IMR-90 (cell line): ENCODE results near the gene MAML3. TPM values are rescaled to one million over a fixed set of nuclear protein-coding genes. Genes with fewer than 3 reads are reported as not detected.

Experiments
- ATAC-seq: fragments of 200-7000 bp; cut with Tn5 transposase; 2 replicates; pipeline ENCODE4 v1.9.1; 2020; ENCODE audit warnings: low read depth, mild to moderate bottlenecking, moderate library complexity
- BruUV-seq: library from RNA; stranded (reverse); fragments of 400-500 nt; replicated peaks from 2 replicates; lab custom pipeline; 2021; lab: Mats Ljungman, UMichigan
- CTCF ChIA-PET: fragments of 300-600 bp; formaldehyde crosslinking; extraction: SDS; loops from one replicate; lab custom pipeline; 2021; ENCODE audit warnings: antibody characterized with exemption; lab: Yijun Ruan, JAX
- POLR2A ChIA-PET: fragments of 300-600 bp; sonication (Branson Sonifier 250); formaldehyde crosslinking; loops from one replicate; lab custom pipeline; 2022; ENCODE audit warnings: antibody characterized with exemption; ENCODE audit not compliant: unreplicated experiment; lab: Charles Lee
- DNase-seq: peaks from one replicate; pipeline ENCODE4 v3.0.0; 2013
- H2AFZ ChIP-seq: replicated peaks from 2 replicates; pipeline ENCODE3; 2013; ENCODE audit warnings: low read length, mild to moderate bottlenecking; ENCODE audit not compliant: poor library complexity
- H2AK5ac ChIP-seq: 2 replicates; pipeline ENCODE4 v1.6.1; 2013; ENCODE audit warnings: low read depth, low read length, inconsistent platforms
- H2AK9ac ChIP-seq: replicated peaks from 2 replicates; pipeline ENCODE3; 2013; ENCODE audit warnings: mild to moderate bottlenecking, low read depth, low read length, moderate library complexity; ENCODE audit not compliant: poor library complexity
- H2BK120ac ChIP-seq: 2 replicates; pipeline ENCODE4 v1.6.1; 2013; ENCODE audit warnings: low read depth, low read length, inconsistent platforms
- H2BK15ac ChIP-seq: 3 replicates; pipeline ENCODE4 v1.6.1; 2013; ENCODE audit warnings: low read depth, low read length, inconsistent platforms
- H2BK20ac ChIP-seq: 2 replicates; pipeline ENCODE4 v1.6.1; 2013; ENCODE audit warnings: low read depth, mild to moderate bottlenecking, inconsistent platforms, low read length, moderate library complexity
- H2BK5ac ChIP-seq: 2 replicates; pipeline ENCODE4 v1.6.1; 2013; ENCODE audit warnings: mild to moderate bottlenecking, low read depth, low read length, inconsistent platforms; ENCODE audit not compliant: poor library complexity, severe bottlenecking
- H3K14ac ChIP-seq: replicated peaks from 2 replicates; pipeline ENCODE4 v1.6.1; 2013; ENCODE audit warnings: low read depth, low read length, inconsistent platforms
- H3K18ac ChIP-seq: 2 replicates; pipeline ENCODE4 v1.6.1; 2013; ENCODE audit warnings: low read depth, low read length, control low read depth
- H3K23ac ChIP-seq: 2 replicates; pipeline ENCODE4 v1.6.1; 2013; ENCODE audit warnings: low read depth, low read length, inconsistent platforms
- H3K27ac ChIP-seq: 2 replicates; pipeline ENCODE4 v1.5.1; 2013; ENCODE audit warnings: mild to moderate bottlenecking, control low read depth, low read length; ENCODE audit not compliant: insufficient read depth
- H3K27me3 ChIP-seq: 2 replicates; pipeline ENCODE4 v1.6.1; 2013; ENCODE audit warnings: low read length; ENCODE audit not compliant: control insufficient read depth, insufficient read depth
- H3K36me3 ChIP-seq: 2 replicates; pipeline ENCODE4 v1.6.1; 2013; ENCODE audit warnings: low read length, mixed read lengths; ENCODE audit not compliant: control insufficient read depth, insufficient read depth
- H3K4ac ChIP-seq: 2 replicates; pipeline ENCODE4 v1.6.1; 2013; ENCODE audit warnings: low read depth, low read length, inconsistent platforms
- H3K4me1 ChIP-seq: 2 replicates; pipeline ENCODE4 v1.6.1; 2013; ENCODE audit warnings: low read length, mixed read lengths; ENCODE audit not compliant: control insufficient read depth, insufficient read depth
- H3K4me2 ChIP-seq: 2 replicates; pipeline ENCODE4 v1.6.1; 2013; ENCODE audit warnings: low read depth, mild to moderate bottlenecking, control low read depth, low read length, moderate library complexity
- H3K4me3 ChIP-seq: 2 replicates; pipeline ENCODE4 v1.5.1; 2013; ENCODE audit warnings: low read depth, mild to moderate bottlenecking, control low read depth, low read length, moderate library complexity; ENCODE audit not compliant: insufficient read depth
- H3K56ac ChIP-seq: 2 replicates; pipeline ENCODE4 v1.6.1; 2013; ENCODE audit warnings: low read length, inconsistent platforms; ENCODE audit not compliant: insufficient read depth; ENCODE audit errors: extremely low read depth
- H3K79me1 ChIP-seq, 2 experiments: 2 replicates each; pipeline ENCODE4 v1.6.1; 2013; ENCODE audit warnings: low read length in 2 of 2, inconsistent platforms in 1 of 2, low read depth in 1 of 2
- H3K9ac ChIP-seq: 2 replicates; pipeline ENCODE4 v1.6.1; 2013; ENCODE audit warnings: low read depth, low read length, control low read depth
- H3K9me1 ChIP-seq: 2 replicates; pipeline ENCODE4 v1.6.1; 2013; ENCODE audit warnings: low read length, inconsistent platforms; ENCODE audit not compliant: insufficient read depth
- H3K9me3 ChIP-seq: 2 replicates; pipeline ENCODE4 v1.6.1; 2013; ENCODE audit warnings: low read length; ENCODE audit not compliant: control insufficient read depth, insufficient read depth
- H4K20me1 ChIP-seq: 2 replicates; pipeline ENCODE4 v1.6.1; 2013; ENCODE audit warnings: low read length, inconsistent platforms; ENCODE audit not compliant: insufficient read depth
- H4K5ac ChIP-seq: 2 replicates; pipeline ENCODE4 v1.6.1; 2013; ENCODE audit warnings: mild to moderate bottlenecking, low read depth, low read length, control low read depth
- H4K8ac ChIP-seq, 2 experiments: 2 replicates each; pipeline ENCODE4 v1.6.1; 2013; ENCODE audit warnings: low read depth in 2 of 2, low read length in 2 of 2, control low read depth in 1 of 2, inconsistent platforms in 1 of 2
- H4K91ac ChIP-seq: 2 replicates; pipeline ENCODE4 v1.6.1; 2013; ENCODE audit warnings: low read depth, low read length, inconsistent platforms; ENCODE audit not compliant: insufficient read depth
- BHLHE40 ChIP-seq: fragments of 150-350 bp; IDR thresholded peaks from 2 replicates; pipeline ENCODE4 v1.6.1; 2016; ENCODE audit warnings: mild to moderate bottlenecking, low read depth, low read length
- CEBPB ChIP-seq: IDR thresholded peaks from 2 replicates; pipeline ENCODE4 v1.6.1; 2012; ENCODE audit warnings: low read depth, low read length, improper control_type of control experiment
- CHD1 ChIP-seq: IDR thresholded peaks from 2 replicates; pipeline ENCODE4 v1.6.1; 2012; ENCODE audit warnings: low read depth, low read length, improper control_type of control experiment
- CTCF ChIP-seq: conservative IDR thresholded peaks from 2 replicates; pipeline ENCODE4 v1.5.1; 2012; ENCODE audit warnings: mild to moderate bottlenecking, low read depth, low read length, improper control_type of control experiment
- FOS ChIP-seq: fragments of 150-350 bp; IDR thresholded peaks from 2 replicates; pipeline ENCODE4 v1.6.1; 2016; ENCODE audit warnings: low read depth, low read length
- MAFK ChIP-seq: IDR thresholded peaks from 2 replicates; pipeline ENCODE4 v1.6.1; 2012; ENCODE audit warnings: low read depth, low read length, improper control_type of control experiment
- MAZ ChIP-seq: IDR thresholded peaks from 2 replicates; pipeline ENCODE4 v1.6.1; 2012; ENCODE audit warnings: low read depth, mild to moderate bottlenecking, low read length, improper control_type of control experiment, moderate library complexity, borderline replicate concordance
- MXI1 ChIP-seq: IDR thresholded peaks from 2 replicates; pipeline ENCODE4 v1.6.1; 2012; ENCODE audit warnings: low read depth, mild to moderate bottlenecking, low read length, moderate library complexity, borderline replicate concordance
- RAD21 ChIP-seq: IDR thresholded peaks from 2 replicates; pipeline ENCODE4 v1.6.1; 2012; ENCODE audit warnings: low read length, improper control_type of control experiment
- RFX5 ChIP-seq: IDR thresholded peaks from 2 replicates; pipeline ENCODE4 v1.8.0; 2012; ENCODE audit warnings: low read depth, mild to moderate bottlenecking, low read length, moderate library complexity
- SMC3 ChIP-seq: fragments of 150-350 bp; IDR thresholded peaks from 2 replicates; pipeline ENCODE4 v1.6.1; 2016; ENCODE audit warnings: low read depth, mild to moderate bottlenecking, antibody characterized with exemption, low read length, moderate library complexity
- USF2 ChIP-seq: fragments of 150-350 bp; IDR thresholded peaks from 2 replicates; pipeline ENCODE4 v1.6.1; 2017; ENCODE audit warnings: mild to moderate bottlenecking, antibody characterized with exemption, low read length, low read depth
- WGBS, 2 experiments: methylation state at CpG; one replicate each; pipeline versions ENCODE4 v1.1.5 to v1.1.7; 2013; ENCODE audit warnings: missing lambda C conversion rate in 2 of 2; ENCODE audit not compliant: insufficient read length in 1 of 2; ENCODE audit errors: extremely low coverage in 2 of 2; 5-methylcytosine and 5-hydroxymethylcytosine counted together
- dilution Hi-C: fragments of 300-500 bp; cut with HindIII; formaldehyde crosslinking; loops from one replicate; pipeline ENCODE4 v1.14.3; 2018; ENCODE audit warnings: low sequenced_read_pairs; ENCODE audit not compliant: unreplicated experiment
- in situ Hi-C: fragments of 300-500 bp; cut with MboI; formaldehyde crosslinking; loops from 3 replicates; pipeline ENCODE4 v1.14.3; 2019; ENCODE audit warnings: low sequenced_read_pairs, inconsistent platforms, mixed read lengths
- intact Hi-C: fragments of 100-400 bp; cut with micrococcal nuclease; formaldehyde crosslinking; loops from 2 replicates; pipeline ENCODE4 v1.10.0; 2022
- polyA plus RNA-seq, 3 experiments: library from polyadenylated mRNA; depleted of rRNA; stranded (reverse); fragments of >200 nt; gene quantifications; 2 replicates each; pipeline ENCODE4 v1.2.3, GENCODE V29; 2012; ENCODE audit warnings: low replicate concordance in 1 of 3
- total RNA-seq: library from RNA; depleted of rRNA; stranded (reverse); fragments of >200 nt; gene quantifications from 2 replicates; pipeline ENCODE4 v1.2.3, GENCODE V29; 2012
- TF ChIP-seq, protein P1 (sequence below): fragments of 150-350 bp; IDR thresholded peaks from 2 replicates; pipeline ENCODE4 v1.6.1; 2016; ENCODE audit warnings: low read depth, mild to moderate bottlenecking, low read length, moderate library complexity, borderline replicate concordance

Gene MAML3
- total and polyA plus RNA-seq, 2 of the 4 experiments (the other 2 are of a cell fraction), result 0.90 to 1.7 TPM

DNA sequence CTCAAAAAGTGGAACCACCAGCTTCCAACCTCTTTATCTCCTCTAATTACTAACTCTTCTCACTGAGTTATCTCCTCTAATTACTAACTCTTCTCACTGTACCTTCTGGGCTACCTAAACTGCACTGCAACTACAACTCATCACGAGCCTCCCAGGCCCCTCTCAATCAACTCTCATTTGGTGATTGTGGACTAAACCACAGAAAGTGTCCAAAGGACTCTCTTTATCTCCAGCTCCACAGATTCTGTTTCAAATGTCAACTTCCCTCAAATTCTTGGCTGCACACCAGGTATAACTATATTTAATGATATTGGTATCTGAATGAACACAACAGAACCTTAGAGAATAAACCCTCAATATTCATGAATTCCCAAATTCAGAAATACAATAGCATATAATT lies 182.9 kb downstream of the MAML3 start:
- no CpG with 5 or more reads among the region's 1 CpG for WGBS, 2 experiments
- TF ChIP-seq CEBPB (no peak), CTCF (no peak), FOS (no peak), MXI1 (no peak), SMC3 (no peak), RAD21 (no peak), RFX5 (no peak), MAFK (no peak), MAZ (no peak), USF2 (no peak), CHD1 (no peak), BHLHE40 (no peak)
- TF ChIP-seq, protein P1, sequence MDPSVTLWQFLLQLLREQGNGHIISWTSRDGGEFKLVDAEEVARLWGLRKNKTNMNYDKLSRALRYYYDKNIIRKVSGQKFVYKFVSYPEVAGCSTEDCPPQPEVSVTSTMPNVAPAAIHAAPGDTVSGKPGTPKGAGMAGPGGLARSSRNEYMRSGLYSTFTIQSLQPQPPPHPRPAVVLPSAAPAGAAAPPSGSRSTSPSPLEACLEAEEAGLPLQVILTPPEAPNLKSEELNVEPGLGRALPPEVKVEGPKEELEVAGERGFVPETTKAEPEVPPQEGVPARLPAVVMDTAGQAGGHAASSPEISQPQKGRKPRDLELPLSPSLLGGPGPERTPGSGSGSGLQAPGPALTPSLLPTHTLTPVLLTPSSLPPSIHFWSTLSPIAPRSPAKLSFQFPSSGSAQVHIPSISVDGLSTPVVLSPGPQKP, result no peak
- CTCF ChIA-PET, result no interaction called here
- no peaks in the 10 kb centered on the region for H3K9me3 ChIP-seq
- no peak overlapping the region for H2AFZ ChIP-seq
- peaks cover 7% of the 10 kb centered on the region; the same call in 1 of the 2 replicates for H3K9me1 ChIP-seq
- no TSS peak for BruUV-seq
- H4K20me1 ChIP-seq, result no peaks in the 10 kb centered on the region
- no peak overlapping the region for H2AK5ac ChIP-seq
- H3K36me3 ChIP-seq, result no peaks in the 10 kb centered on the region
- H3K23ac ChIP-seq, result no peak overlapping the region
- no peak overlapping the region for H2BK5ac ChIP-seq
- no peaks in the 10 kb centered on the region for H3K27me3 ChIP-seq
- H3K4me1 ChIP-seq, result peaks cover 7% of the 10 kb centered on the region
- H3K18ac ChIP-seq, result no peak overlapping the region
- intact Hi-C loops, result no loop called here
- in situ Hi-C loops, result no loop called here
- no peak overlapping the region for H3K14ac ChIP-seq
- dilution Hi-C loops, result no loop called here
- no peak overlapping the region for H4K91ac ChIP-seq
- H3K27ac ChIP-seq, result no peak overlapping the region
- H4K8ac ChIP-seq, result no peak overlapping the region
- no peak overlapping the region for H3K4me2 ChIP-seq
- DNase-seq (no peak), ATAC-seq (no peak)
- H3K56ac ChIP-seq, result no peak overlapping the region
- H2BK15ac ChIP-seq, result peak overlapping the region; percentile 68; the same call in 1 of the 3 replicates
- no peak overlapping the region for H2BK120ac ChIP-seq
- no peak overlapping the region for H3K4me3 ChIP-seq
- H2AK9ac ChIP-seq, result no peak overlapping the region
- H3K79me1 ChIP-seq, result peaks cover 0 to 2% of the 10 kb centered on the region in 2 experiments; a peak in 2 of 4 replicates
- no peak overlapping the region for H2BK20ac ChIP-seq
- H3K4ac ChIP-seq, result no peak overlapping the region
- H4K5ac ChIP-seq, result no peak overlapping the region
- POLR2A ChIA-PET, result no interaction called here
- H3K9ac ChIP-seq, result no peak overlapping the region
